ENCODE data around the gene VPS36. TPM values are rescaled to one million over a fixed set of nuclear protein-coding genes. Genes with fewer than 3 reads are reported as not detected.

Gene VPS36
- total and polyA plus RNA-seq, 7 experiments from 2014 or later, result 23.1 to 53.7 (median 47.3) TPM

Other genes starting within 250 kb of the VPS36 start
- gene THSD1, start 44.5 kb downstream of the VPS36 start, total RNA-seq, result under 1 TPM; 0.22 to 0.54 (median 0.29) TPM
- gene THSD1, start 44.5 kb downstream of the VPS36 start, polyA plus RNA-seq, result under 1 TPM; 0.12 to 0.46 TPM
- 10 to 100 TPM; 12.0 to 59.9 (median 27.7) TPM for gene CKAP2, start 4.8 kb upstream of the VPS36 start, total RNA-seq
- 10 to 100 TPM; 12.2 to 12.6 TPM for gene CKAP2, start 4.8 kb upstream of the VPS36 start, polyA plus RNA-seq
- gene HNRNPA1L2, start 191.8 kb upstream of the VPS36 start, total RNA-seq, result 10 to 100 TPM; 11.8 to 21.1 (median 13.8) TPM
- 10 to 100 TPM in 1 of 2 donors, 1 to 10 TPM in 1; 8.0 to 15.1 TPM for gene HNRNPA1L2, start 191.8 kb upstream of the VPS36 start, polyA plus RNA-seq
- gene SUGT1, start 202.2 kb upstream of the VPS36 start, total RNA-seq, result 10 to 100 TPM; 21.3 to 49.0 (median 33.8) TPM
- gene SUGT1, start 202.2 kb upstream of the VPS36 start, polyA plus RNA-seq, result 10 to 100 TPM; 40.6 to 47.6 TPM